ENCODE results near the gene ME3. TPM values are rescaled to one million over a fixed set of nuclear protein-coding genes. Genes with fewer than 3 reads are reported as not detected.

The ME3 gene
- total RNA-seq, 1 experiment from 2014 or later: 0.30 TPM

DNA sequence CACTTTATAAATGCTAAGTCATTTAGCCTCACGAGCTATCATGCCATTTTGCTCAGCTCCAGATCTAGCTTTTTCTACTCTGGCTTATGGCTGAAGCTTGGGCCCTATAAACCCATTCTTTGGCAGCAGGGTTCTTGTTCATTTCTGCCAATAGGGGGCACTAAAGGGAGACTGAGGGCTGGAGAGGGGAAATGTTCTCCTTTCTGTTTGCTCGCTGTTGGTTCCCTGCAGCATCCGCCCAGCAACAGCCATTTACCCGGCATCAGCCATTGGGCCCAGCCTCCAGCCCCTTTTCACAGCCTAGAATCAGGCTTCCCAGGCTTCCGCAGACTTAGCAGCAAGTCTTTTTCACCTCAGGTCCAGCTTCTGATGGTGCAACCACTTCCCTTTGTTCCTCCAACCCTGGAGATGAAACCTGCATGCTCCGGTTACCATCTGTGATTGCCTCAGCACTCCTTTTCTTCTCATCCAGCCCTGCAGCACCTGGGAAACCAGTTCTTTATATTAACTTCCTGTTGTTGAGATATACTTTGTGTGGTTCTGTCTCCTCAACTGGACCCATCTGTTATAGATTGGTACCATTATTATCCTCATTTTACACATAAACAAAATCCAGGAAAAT, 4.2 kb upstream of the ME3 start (continued):
- TF ChIP-seq EGR1 (IDR thresholded peaks at IDR 0.05; ENCODE audit: low read depth): no peak
- no peak for TF ChIP-seq EZH2 (IDR thresholded peaks at IDR 0.05)
- TF ChIP-seq ELF1 (IDR thresholded peaks at IDR 0.05; ENCODE audit: borderline replicate concordance, low read depth): no peak
- no peak for TF ChIP-seq YY1 (IDR thresholded peaks at IDR 0.05; ENCODE audit: extremely low read depth, insufficient replicate concordance, low read depth, low read length)
- TF ChIP-seq TCF7L2 (IDR thresholded peaks at IDR 0.05; ENCODE audit: borderline replicate concordance, extremely low read depth, insufficient read depth, insufficient read length): no peak
- TF ChIP-seq, protein P1, sequence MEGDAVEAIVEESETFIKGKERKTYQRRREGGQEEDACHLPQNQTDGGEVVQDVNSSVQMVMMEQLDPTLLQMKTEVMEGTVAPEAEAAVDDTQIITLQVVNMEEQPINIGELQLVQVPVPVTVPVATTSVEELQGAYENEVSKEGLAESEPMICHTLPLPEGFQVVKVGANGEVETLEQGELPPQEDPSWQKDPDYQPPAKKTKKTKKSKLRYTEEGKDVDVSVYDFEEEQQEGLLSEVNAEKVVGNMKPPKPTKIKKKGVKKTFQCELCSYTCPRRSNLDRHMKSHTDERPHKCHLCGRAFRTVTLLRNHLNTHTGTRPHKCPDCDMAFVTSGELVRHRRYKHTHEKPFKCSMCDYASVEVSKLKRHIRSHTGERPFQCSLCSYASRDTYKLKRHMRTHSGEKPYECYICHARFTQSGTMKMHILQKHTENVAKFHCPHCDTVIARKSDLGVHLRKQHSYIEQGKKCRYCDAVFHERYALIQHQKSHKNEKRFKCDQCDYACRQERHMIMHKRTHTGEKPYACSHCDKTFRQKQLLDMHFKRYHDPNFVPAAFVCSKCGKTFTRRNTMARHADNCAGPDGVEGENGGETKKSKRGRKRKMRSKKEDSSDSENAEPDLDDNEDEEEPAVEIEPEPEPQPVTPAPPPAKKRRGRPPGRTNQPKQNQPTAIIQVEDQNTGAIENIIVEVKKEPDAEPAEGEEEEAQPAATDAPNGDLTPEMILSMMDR (IDR thresholded peaks at IDR 0.05 in 2 of 3, conservative IDR thresholded peaks at IDR 0.05 in 1 of 3; ENCODE audit: borderline replicate concordance in 1 of 3, insufficient read depth in 1 of 3, low read depth in 2 of 3, low read length in 2 of 3): peak; percentile 45 to 67 (median 63); a peak in 5 of 6 replicates
- no peak for TF ChIP-seq POLR2AphosphoS5 (IDR thresholded peaks at IDR 0.05; ENCODE audit: low read depth, low read length)
- TF ChIP-seq, protein P2, sequence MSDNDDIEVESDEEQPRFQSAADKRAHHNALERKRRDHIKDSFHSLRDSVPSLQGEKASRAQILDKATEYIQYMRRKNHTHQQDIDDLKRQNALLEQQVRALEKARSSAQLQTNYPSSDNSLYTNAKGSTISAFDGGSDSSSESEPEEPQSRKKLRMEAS (IDR thresholded peaks at IDR 0.05): no peak

DNA sequence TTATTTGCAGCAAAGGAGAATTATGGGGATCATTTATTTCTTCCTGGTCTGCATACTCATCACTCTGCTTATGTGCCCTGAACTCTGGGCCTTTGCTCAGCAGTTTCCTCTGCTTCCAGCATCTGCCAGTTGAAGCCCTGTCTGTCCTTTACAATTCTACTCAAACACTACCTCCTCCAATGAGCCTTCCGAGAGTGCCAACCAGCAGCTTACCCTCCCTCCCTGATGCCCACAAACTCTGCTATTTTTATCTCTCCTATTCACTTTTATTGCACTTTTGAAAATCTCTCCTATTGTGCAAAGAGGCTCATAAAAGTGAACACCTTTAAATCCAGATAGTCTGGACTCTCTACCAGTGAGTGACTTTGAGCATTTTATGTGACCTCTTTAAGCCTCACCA, 3.6 kb upstream of the ME3 start:
- Histone ChIP-seq H3K27me3 (ENCODE audit: insufficient read depth, low read length) (no peaks in the 10 kb centered on the region), H3K4me2 (ENCODE audit: low read length) (no peak overlapping the region), H3K9me3 (ENCODE audit: control insufficient read depth in 1 of 2, insufficient read depth in 1 of 2, low read depth in 1 of 2, low read length in 2 of 2) (no peaks in the 10 kb centered on the region), H2AFZ (ENCODE audit: low read depth, low read length, poor library complexity, severe bottlenecking) (no peak overlapping the region), H3K4me3 (replicated peaks in 1 of 2; ENCODE audit: low read depth in 1 of 2, low read length in 2 of 2) (no peak overlapping the region), H3K36me3 (ENCODE audit: control insufficient read depth in 1 of 2, insufficient read depth in 2 of 2, low read length in 2 of 2) (no peaks in the 10 kb centered on the region), H3K9me2 (ENCODE audit: insufficient read depth) (no peaks in the 10 kb centered on the region), H3K79me2 (ENCODE audit: insufficient read depth, low read length) (no peaks in the 10 kb centered on the region), H3K9ac (ENCODE audit: low read length) (no peak overlapping the region), H4K20me1 (ENCODE audit: insufficient read depth) (no peaks in the 10 kb centered on the region), H3K27ac (ENCODE audit: low read depth, low read length) (no peak overlapping the region), H3K4me1 (ENCODE audit: control insufficient read depth in 1 of 2, insufficient read depth in 2 of 2, low read length in 2 of 2) (peaks cover 0 to 9% of the 10 kb centered on the region in 2 experiments; a peak in 3 of 4 replicates)
- RAD21 ChIA-PET (ENCODE audit: low non-redundant PET in 1 of 2, low total read pairs in 2 of 2, uncharacterized antibody in 2 of 2, unreplicated experiment in 2 of 2): no interaction called here
- intact Hi-C loops (cut with micrococcal nuclease): loop anchor here (2.0 to 5.0 kb wide), 2 partner anchors 126 to 219 kb away; partner anchors contain the start of gene PRSS23
- CTCF ChIA-PET: interaction anchor here (1.0 to 1.6 kb wide), 7 partner anchors 8 to 104 kb away, joined by 3 to 6 read pairs (median 3); no protein-coding TSS in a partner anchor
- no TSS peak for BruUV-seq (replicated peaks)
- ATAC-seq (no peak), DNase-seq (ENCODE audit: low read depth, low spot score) (no peak)
- POLR2A ChIA-PET: no interaction called here
- TF ChIP-seq EZH2phosphoT487 (IDR thresholded peaks at IDR 0.05; ENCODE audit: borderline replicate concordance) (no peak), CBX3 (IDR thresholded peaks at IDR 0.05; ENCODE audit: low read depth) (no peak), ZNF274 (IDR thresholded peaks at IDR 0.05; ENCODE audit: low read depth, low read length) (no peak), YY1 (IDR thresholded peaks at IDR 0.05; ENCODE audit: extremely low read depth, insufficient replicate concordance, low read depth, low read length) (no peak), SP1 (IDR thresholded peaks at IDR 0.05; ENCODE audit: low read depth) (no peak), JUND (IDR thresholded peaks at IDR 0.05) (no peak), SIN3A (IDR thresholded peaks at IDR 0.05; ENCODE audit: low read depth) (no peak), CEBPB (IDR thresholded peaks at IDR 0.05; ENCODE audit: low read depth) (no peak)
- TF ChIP-seq, protein P3, sequence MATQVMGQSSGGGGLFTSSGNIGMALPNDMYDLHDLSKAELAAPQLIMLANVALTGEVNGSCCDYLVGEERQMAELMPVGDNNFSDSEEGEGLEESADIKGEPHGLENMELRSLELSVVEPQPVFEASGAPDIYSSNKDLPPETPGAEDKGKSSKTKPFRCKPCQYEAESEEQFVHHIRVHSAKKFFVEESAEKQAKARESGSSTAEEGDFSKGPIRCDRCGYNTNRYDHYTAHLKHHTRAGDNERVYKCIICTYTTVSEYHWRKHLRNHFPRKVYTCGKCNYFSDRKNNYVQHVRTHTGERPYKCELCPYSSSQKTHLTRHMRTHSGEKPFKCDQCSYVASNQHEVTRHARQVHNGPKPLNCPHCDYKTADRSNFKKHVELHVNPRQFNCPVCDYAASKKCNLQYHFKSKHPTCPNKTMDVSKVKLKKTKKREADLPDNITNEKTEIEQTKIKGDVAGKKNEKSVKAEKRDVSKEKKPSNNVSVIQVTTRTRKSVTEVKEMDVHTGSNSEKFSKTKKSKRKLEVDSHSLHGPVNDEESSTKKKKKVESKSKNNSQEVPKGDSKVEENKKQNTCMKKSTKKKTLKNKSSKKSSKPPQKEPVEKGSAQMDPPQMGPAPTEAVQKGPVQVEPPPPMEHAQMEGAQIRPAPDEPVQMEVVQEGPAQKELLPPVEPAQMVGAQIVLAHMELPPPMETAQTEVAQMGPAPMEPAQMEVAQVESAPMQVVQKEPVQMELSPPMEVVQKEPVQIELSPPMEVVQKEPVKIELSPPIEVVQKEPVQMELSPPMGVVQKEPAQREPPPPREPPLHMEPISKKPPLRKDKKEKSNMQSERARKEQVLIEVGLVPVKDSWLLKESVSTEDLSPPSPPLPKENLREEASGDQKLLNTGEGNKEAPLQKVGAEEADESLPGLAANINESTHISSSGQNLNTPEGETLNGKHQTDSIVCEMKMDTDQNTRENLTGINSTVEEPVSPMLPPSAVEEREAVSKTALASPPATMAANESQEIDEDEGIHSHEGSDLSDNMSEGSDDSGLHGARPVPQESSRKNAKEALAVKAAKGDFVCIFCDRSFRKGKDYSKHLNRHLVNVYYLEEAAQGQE (IDR thresholded peaks at IDR 0.05; ENCODE audit: low read depth): no peak
- TF ChIP-seq, protein P1 (IDR thresholded peaks at IDR 0.05 in 2 of 3, conservative IDR thresholded peaks at IDR 0.05 in 1 of 3; ENCODE audit: borderline replicate concordance in 1 of 3, insufficient read depth in 1 of 3, low read depth in 2 of 3, low read length in 2 of 3): no peak

Data from HCT116 (cell line).